Neural crest cell (in vitro differentiated cells): ENCODE results near the gene CRYGS. TPM values are rescaled to one million over a fixed set of nuclear protein-coding genes. Genes with fewer than 3 reads are reported as not detected.

ENCODE experiments used
- DNase-seq: peaks from one replicate; pipeline ENCODE4 v3.0.0; 2021; ENCODE audit warnings: low read depth, mixed read lengths, low spot score
- H3K27ac Mint-ChIP-seq: one replicate; pipeline ENCODE4 v1.8.0; 2021; ENCODE audit warnings: mild to moderate bottlenecking, mixed read lengths; ENCODE audit not compliant: unreplicated experiment
- H3K27me3 Mint-ChIP-seq: 2 replicates; pipeline ENCODE4 v1.8.0; 2021; ENCODE audit warnings: low read depth, mild to moderate bottlenecking, mixed read lengths
- H3K36me3 Mint-ChIP-seq: 2 replicates; pipeline ENCODE4 v1.8.0; 2021; ENCODE audit warnings: low read depth, mild to moderate bottlenecking, mixed read lengths
- H3K4me1 Mint-ChIP-seq: 2 replicates; pipeline ENCODE4 v1.8.0; 2021; ENCODE audit warnings: mixed read lengths
- H3K4me3 Mint-ChIP-seq: one replicate; pipeline ENCODE4 v1.8.0; 2021; ENCODE audit warnings: mild to moderate bottlenecking, mixed read lengths
- H3K9me3 Mint-ChIP-seq: 2 replicates; pipeline ENCODE4 v1.8.0; 2021; ENCODE audit warnings: mixed read lengths
- CTCF ChIP-seq: fragments of 200-600 bp; sonication (generic); conservative IDR thresholded peaks from 2 replicates; pipeline ENCODE4 v1.5.0; 2021; ENCODE audit warnings: antibody characterized with exemption, mild to moderate bottlenecking
- total RNA-seq: library from RNA; stranded (reverse); gene quantifications from 2 replicates; pipeline ENCODE4 v1.2.1, GENCODE V29; 2021

CRYGS gene
- total RNA-seq, 1 donor from 2014 or later = 4.7 TPM

- no peaks in the 10 kb centered on the region for H3K27me3 Mint-ChIP-seq
- H3K27ac Mint-ChIP-seq = peak overlapping the region; percentile 1
- TF ChIP-seq CTCF = no peak
- no peak overlapping the region for H3K4me3 Mint-ChIP-seq
- no peak for DNase-seq
- H3K9me3 Mint-ChIP-seq = peaks cover 2% of the 10 kb centered on the region
- no peaks in the 10 kb centered on the region for H3K36me3 Mint-ChIP-seq
- peaks cover 35% of the 10 kb centered on the region for H3K4me1 Mint-ChIP-seq
Measured at GRCh38 chr3:186529201-186529999, 14.8 kb downstream of the CRYGS start.

GRCh38 chr3:186526256-186526606 lies 17.9 kb downstream of the CRYGS start:
- Mint-ChIP-seq H3K27ac (no peak overlapping the region), H3K9me3 (no peaks in the 10 kb centered on the region), H3K36me3 (no peaks in the 10 kb centered on the region), H3K27me3 (no peaks in the 10 kb centered on the region), H3K4me1 (peaks cover 32% of the 10 kb centered on the region), H3K4me3 (no peak overlapping the region)
- DNase-seq = no peak
- TF ChIP-seq CTCF = no peak

- Mint-ChIP-seq H3K27me3 (no peaks in the 10 kb centered on the region), H3K9me3 (no peaks in the 10 kb centered on the region), H3K4me3 (no peak overlapping the region), H3K36me3 (no peaks in the 10 kb centered on the region), H3K27ac (no peak overlapping the region), H3K4me1 (peaks cover 28% of the 10 kb centered on the region)
- DNase-seq = no peak
- TF ChIP-seq CTCF = no peak
Measured at GRCh38 chr3:186525369-186526255, 18.6 kb downstream of the CRYGS start.

- Mint-ChIP-seq H3K36me3 (no peaks in the 10 kb centered on the region), H3K27me3 (no peaks in the 10 kb centered on the region), H3K4me3 (no peak overlapping the region), H3K27ac (no peak overlapping the region), H3K9me3 (no peaks in the 10 kb centered on the region), H3K4me1 (peaks cover 23% of the 10 kb centered on the region)
- DNase-seq = no peak
- no peak for TF ChIP-seq CTCF
Measured at GRCh38 chr3:186524616-186525015, 19.6 kb downstream of the CRYGS start.

GRCh38 chr3:186523434-186523833 lies 20.7 kb downstream of the CRYGS start:
- no peak for DNase-seq
- Mint-ChIP-seq H3K36me3 (no peaks in the 10 kb centered on the region), H3K27me3 (no peaks in the 10 kb centered on the region), H3K27ac (no peak overlapping the region), H3K4me3 (no peak overlapping the region), H3K4me1 (peaks cover 17% of the 10 kb centered on the region), H3K9me3 (no peaks in the 10 kb centered on the region)
- TF ChIP-seq CTCF = no peak
